HT1080 (cell line): ENCODE results near the gene DGKK. TPM values are rescaled to one million over a fixed set of nuclear protein-coding genes. Genes with fewer than 3 reads are reported as not detected.

Experiments used
- DNase-seq: peaks from one replicate; pipeline ENCODE4 v3.0.0-alpha.2; 2015; ENCODE audit warnings: low read depth
- polyA plus RNA-seq, 2 experiments: library from polyadenylated mRNA; depleted of rRNA; stranded (reverse); fragments of >200 nt; gene quantifications; 2 replicates each; pipeline ENCODE4 v1.2.3, GENCODE V29; 2015
- total RNA-seq: library from RNA; depleted of rRNA; stranded (reverse); fragments of >200 nt; shearing (Covaris generic); gene quantifications from 2 replicates; pipeline ENCODE4 v1.2.3, GENCODE V29; 2014; rRNA removed

Gene DGKK
- total RNA-seq: not detected in 2 replicates
- not detected in 2 replicates for polyA plus RNA-seq (2015; cell fraction: cytosol; rRNA removed)
- polyA plus RNA-seq (2015; cell fraction: nucleus; rRNA removed): not detected in 2 replicates

DNA sequence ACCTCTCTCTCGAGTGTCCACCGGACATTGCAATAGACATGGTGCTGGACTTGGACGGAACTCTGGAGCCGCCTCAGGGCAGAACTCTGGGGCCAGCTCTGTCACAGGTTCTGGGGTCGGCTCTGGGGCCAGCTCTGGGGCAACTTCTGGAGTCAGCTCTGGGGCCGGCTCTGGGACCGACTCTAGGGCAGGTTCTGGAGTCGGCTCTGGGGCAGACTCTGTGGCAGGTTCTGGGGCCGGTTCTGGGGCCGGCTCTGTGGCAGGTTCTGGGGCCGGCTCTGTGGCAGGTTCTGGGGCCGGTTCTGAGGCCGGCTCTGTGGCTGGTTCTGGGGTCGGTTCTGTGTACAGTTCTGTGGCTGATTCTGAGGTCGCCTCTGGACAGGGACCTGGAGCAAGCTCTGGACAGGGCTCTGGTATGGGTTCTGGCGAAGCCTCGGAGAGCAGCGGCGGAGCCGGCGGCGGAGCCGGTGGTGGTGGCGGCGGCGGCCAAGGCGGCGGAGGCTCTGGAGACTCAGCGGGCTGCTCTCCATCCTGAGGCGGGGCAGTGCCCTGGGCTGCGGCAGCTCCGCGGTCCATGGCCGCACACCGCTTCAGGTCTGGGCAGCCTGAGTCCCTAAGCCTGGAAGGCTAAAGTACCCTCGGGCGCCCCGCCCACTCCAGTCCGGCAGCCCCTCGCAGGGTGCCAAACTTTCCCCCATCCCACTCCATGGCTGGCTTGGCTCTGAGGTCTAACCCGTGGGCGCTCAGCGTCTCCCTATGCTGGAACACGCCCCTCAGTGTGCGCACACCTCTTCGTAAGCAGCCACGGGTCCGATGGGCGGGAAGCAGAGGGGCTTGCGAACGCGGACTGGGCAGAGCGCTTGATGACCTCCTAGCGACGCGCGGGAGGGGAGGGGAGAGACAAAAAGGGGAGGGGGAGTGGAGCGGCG, at the start of gene DGKK:
TSS of gene DGKK (minus strand) at position 723 of the 929 bp plus-strand sequence. CDS start at position 576, 147 bp downstream.
- no peak for DNase-seq

DNA sequence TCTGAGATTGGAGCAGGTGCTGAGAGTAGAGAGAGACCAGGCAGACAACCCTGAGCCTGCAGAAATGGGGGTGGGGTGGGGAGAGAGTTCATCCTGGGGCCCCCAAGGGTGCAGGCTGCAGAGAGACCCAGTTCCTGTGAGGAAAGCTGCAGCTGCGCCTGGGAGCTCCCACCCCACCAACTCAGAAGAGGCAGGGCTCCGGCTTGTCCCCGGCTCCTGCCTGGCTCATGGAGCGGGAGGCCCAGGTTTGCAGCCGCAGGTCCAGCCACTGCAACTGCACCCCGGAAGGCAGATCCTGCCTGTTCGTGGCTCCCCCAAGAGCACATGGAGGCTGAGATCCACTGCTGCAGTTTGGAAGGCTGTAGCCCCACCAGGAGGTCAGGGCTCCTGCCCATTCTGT, 44.2 kb upstream of the DGKK start:
- DNase-seq: no peak

DNA sequence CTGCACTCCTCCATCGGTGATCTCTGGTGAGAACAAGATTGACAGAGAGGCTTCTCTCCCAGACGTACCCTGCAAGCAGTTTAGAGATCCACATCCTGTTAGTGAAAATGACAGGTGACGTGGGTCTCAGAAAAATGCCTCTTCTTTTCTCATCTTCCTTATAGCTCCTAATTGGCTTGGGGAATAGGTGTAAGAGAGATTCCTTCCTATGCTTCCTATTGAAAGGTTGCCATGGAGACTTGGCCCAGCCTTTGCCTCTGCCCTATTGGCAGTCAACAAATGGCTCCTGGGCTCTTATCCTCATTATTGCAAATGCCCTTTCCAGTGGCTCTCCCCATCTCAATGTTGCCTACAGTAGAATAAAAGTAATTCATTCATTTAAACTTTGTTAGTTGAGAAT, 26.5 kb upstream of the DGKK start:
- no peak for DNase-seq

DNA sequence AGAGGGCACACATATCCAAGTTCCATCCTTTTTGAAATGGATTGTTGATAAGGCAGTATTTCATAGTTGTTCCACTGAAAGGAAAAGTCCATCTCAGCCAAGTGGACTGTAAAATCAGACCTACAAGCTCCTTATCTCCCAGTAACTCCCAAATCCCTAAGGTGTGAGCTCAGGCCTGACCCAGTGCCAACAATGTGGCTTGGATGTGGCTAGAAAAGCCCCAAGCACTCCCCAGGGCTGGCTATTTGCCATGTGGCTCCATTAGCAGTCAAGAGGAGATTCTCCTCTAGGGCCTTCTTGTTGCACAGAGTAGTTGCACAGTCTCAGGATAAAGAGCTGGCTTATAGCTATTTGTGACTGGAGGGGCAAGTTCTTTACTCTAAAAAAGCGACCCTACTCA, 25.0 kb upstream of the DGKK start:
- DNase-seq: no peak

- DNase-seq: no peak
Measured at GRCh38 chrX:50492720-50493119, 22.1 kb upstream of the DGKK start.

GRCh38 chrX:50484662-50485061, 14.0 kb upstream of the DGKK start:
- DNase-seq: no peak

GRCh38 chrX:50483283-50483682, 12.7 kb upstream of the DGKK start:
- no peak for DNase-seq

- DNase-seq: no peak
Measured at GRCh38 chrX:50475208-50475607, 4.6 kb upstream of the DGKK start.

- no peak for DNase-seq
Measured at GRCh38 chrX:50471390-50471789, 765 bp upstream of the DGKK start.

DNA sequence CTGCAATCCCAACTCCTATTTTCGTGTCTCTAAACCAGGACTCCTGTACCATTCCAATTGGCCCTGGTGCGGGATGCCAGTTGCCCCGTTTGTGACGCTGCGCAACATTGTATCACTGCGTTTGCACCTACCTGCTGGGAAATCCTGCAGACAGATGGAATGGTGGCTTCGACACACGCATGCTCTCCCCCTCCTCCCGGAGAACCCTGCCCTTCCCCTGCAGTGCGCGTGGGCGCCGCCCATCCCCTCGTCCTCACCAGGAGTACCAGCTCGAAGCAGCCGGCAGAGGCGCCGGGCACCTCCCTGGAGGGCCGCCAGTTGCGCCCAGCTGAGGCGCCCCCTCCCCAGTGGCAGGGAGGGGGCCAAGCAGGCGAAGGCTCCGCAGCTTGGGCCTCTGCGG, 1.4 kb downstream of the DGKK start:
- no peak for DNase-seq

DNA sequence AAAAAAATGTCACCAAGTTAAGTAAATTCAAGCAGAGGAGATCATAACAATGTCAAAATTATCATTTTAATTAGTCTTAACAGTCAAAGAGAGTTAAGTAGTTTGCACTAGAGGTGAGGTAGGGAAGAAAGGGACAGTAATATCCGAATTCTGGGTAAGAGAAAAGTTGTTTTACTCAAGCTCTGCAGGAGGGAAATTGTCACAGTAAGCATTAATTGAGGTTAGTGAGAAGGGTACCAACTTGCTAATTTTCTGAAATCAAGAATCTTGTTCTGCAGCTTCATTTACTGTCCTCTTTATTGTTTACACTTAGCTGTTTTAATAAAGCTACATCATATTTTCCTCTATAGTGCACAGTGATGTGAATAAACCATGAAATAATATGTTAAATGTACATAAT, 11.0 kb downstream of the DGKK start:
- no peak for DNase-seq

DNA sequence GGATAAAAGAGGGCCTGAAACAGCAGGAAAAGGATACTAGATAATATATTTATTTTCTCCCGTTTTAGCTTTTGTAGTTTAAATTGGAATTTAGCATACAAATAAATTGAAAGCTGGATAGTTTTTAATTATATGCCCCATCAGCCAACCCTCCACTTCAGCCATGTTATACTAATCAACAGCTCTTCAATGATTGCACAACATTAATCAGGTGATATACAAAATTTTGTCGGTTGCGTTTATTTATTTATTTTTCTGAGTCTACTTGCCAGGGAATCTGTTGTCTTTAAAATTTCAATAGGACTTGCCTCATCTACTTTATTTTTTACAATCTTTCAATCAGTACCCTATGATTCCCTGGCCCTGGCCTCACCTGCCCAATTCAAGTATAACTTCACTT, 12.1 kb downstream of the DGKK start:
- DNase-seq: no peak

- DNase-seq: peak; percentile 5
Measured at GRCh38 chrX:50456712-50457484, 13.7 kb downstream of the DGKK start.

- no peak for DNase-seq
Measured at GRCh38 chrX:50452782-50453181, 17.8 kb downstream of the DGKK start.

DNA sequence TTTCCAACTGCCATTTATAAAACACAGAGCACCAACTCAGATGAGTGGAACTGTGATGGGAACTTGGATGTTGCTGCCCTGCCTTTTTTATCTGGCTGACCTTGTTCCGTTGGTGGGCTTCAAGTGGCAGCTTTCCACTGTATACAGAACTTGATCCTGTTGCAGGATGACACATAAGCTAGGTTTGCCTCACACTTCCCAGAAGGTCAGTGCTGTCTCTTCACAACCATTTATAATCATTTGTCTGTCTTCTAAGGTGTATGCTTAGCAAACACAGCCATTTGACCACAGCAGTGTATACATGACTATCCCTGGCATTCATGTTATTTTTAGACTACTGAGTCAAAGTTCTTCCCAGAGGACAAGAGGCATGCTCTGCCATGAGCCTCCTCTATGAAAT, 20.3 kb downstream of the DGKK start:
- peak; percentile 56 for DNase-seq

GRCh38 chrX:50448565-50448964, 22.1 kb downstream of the DGKK start:
- peak; percentile 72 for DNase-seq

DNA sequence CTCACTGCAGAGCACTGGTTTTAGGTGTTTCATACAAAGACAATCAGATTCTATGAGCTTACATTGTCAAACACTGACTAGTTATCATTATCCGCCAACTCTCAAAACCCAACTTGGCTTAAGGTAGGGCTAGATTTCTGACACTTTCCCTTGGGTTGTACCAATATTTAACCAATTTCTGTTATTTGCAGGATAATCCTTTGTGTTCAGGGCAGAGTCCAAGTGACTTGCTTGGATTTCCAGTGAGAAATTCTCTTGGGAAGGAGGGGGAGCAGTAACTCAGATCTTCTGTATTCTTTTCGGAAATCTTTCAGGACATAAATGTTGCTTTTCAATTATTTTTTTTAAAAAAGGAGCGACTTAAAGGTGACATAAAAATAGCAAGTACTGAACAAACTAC, 23.1 kb downstream of the DGKK start:
- DNase-seq: no peak

- DNase-seq: no peak
Measured at GRCh38 chrX:50442426-50443116, 28.1 kb downstream of the DGKK start.

- no peak for DNase-seq
Measured at GRCh38 chrX:50436797-50437196, 33.8 kb downstream of the DGKK start.

DNA sequence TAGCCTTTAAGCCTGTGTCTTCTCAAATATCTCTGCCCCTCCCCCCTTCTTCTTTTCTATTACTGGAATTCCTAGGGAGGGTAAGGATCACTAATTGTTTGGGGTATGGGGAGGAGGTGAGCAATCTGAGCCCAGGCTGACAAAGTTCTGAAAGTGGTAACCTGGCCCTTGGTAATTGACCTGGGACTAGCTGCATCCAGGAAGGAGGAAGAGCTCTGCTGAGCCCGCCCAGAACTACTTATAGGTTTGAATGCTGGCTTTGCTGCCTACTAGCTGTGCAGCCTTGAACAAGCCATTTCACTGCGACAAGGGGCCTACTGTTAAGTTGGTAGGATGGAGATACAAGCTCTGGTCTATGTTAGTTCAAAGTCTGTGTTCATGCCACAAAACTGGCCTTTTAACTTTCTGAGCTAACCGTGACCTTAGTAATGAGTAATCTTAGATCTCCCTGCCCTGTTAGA, 37.8 kb downstream of the DGKK start:
- no peak for DNase-seq

- DNase-seq: no peak
Measured at GRCh38 chrX:50431623-50432022, 39.0 kb downstream of the DGKK start.
